ENCODE data around the gene DIRAS1. TPM values are rescaled to one million over a fixed set of nuclear protein-coding genes. Genes with fewer than 3 reads are reported as not detected.

The DIRAS1 gene
- total and polyA plus RNA-seq, 2 experiments from 2014 or later, result 2.6 to 4.9 TPM

GRCh38 chr19:2768365-2769132, 47.4 kb upstream of the DIRAS1 start:
- no peak overlapping the region for H3K4me2 ChIP-seq (ENCODE audit: unreplicated experiment)
- peaks cover 48% of the 10 kb centered on the region for H3K79me2 ChIP-seq (ENCODE audit: insufficient read depth)
- H3K9me2 ChIP-seq (ENCODE audit: insufficient read depth), result no peaks in the 10 kb centered on the region
- no peaks in the 10 kb centered on the region for H3F3A ChIP-seq (ENCODE audit: insufficient read depth)
- H3K4me1 ChIP-seq (ENCODE audit: insufficient read depth), result no peaks in the 10 kb centered on the region
- 88 to 90% methylated on average over 23 to 29 of the region's 29 CpGs for WGBS, 2 experiments (ENCODE audit: low coverage in 1 of 2, low lambda C conversion rate in 2 of 2, missing lambda C conversion rate in 2 of 2)
- no peaks in the 10 kb centered on the region for H3K9me3 ChIP-seq (ENCODE audit: low read depth)
- DNase-seq, result no peak
- no peaks in the 10 kb centered on the region for H3K27me3 ChIP-seq (replicated peaks; ENCODE audit: insufficient read depth)
- H2AFZ ChIP-seq, result no peak overlapping the region
- no peak overlapping the region for H3K9ac ChIP-seq
- in situ Hi-C loops (cut with MboI), result no loop called here
- peaks cover 4% of the 10 kb centered on the region; the same call in 1 of the 2 replicates for H3K36me3 ChIP-seq (ENCODE audit: low read depth)
- no peak for TF ChIP-seq EZH2phosphoT487 (IDR thresholded peaks at IDR 0.05; ENCODE audit: insufficient read depth, low read depth)
- no peak for TF ChIP-seq EZH2 (IDR thresholded peaks at IDR 0.05; ENCODE audit: insufficient read depth, poor library complexity, severe bottlenecking)
- H3K4me3 ChIP-seq, result no peak overlapping the region
- no peak overlapping the region for H3K27ac ChIP-seq
- H4K20me1 ChIP-seq (ENCODE audit: insufficient read depth), result no peaks in the 10 kb centered on the region

DNA sequence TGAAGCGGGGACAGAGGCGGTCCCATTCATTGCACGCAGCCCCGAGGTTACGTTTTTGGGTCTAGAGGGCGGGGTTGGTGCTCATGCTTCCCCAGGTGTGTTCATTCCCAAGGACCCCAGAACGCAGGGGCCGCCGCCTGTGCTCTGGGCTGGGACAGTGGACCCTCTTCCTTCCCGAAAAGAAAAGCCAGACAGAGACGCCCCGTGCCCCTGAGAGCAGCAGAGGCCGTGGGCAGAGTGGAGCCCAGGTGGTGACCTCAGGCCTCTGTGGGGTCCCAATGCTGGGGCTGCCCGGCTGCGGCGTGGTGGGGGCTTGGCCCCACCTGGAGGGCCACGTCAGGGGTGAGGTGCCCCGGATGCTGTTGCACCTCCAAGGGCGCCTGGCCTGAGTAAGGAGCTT, 46.5 kb upstream of the DIRAS1 start:
- H3F3A ChIP-seq (ENCODE audit: insufficient read depth), result no peaks in the 10 kb centered on the region
- WGBS, 2 experiments (ENCODE audit: low coverage in 1 of 2, low lambda C conversion rate in 2 of 2, missing lambda C conversion rate in 2 of 2), result 93 to 95% methylated on average over 19 of the region's 19 CpGs
- H3K27me3 ChIP-seq (replicated peaks; ENCODE audit: insufficient read depth), result no peaks in the 10 kb centered on the region
- TF ChIP-seq EZH2 (IDR thresholded peaks at IDR 0.05; ENCODE audit: insufficient read depth, poor library complexity, severe bottlenecking) (no peak), EZH2phosphoT487 (IDR thresholded peaks at IDR 0.05; ENCODE audit: insufficient read depth, low read depth) (no peak)
- H3K4me2 ChIP-seq (ENCODE audit: unreplicated experiment), result no peak overlapping the region
- no peaks in the 10 kb centered on the region for H3K9me2 ChIP-seq (ENCODE audit: insufficient read depth)
- no peak overlapping the region for H3K9ac ChIP-seq
- in situ Hi-C loops (cut with MboI), result no loop called here
- peaks cover 48% of the 10 kb centered on the region for H3K79me2 ChIP-seq (ENCODE audit: insufficient read depth)
- H4K20me1 ChIP-seq (ENCODE audit: insufficient read depth), result no peaks in the 10 kb centered on the region
- DNase-seq, result no peak
- H3K4me3 ChIP-seq, result no peak overlapping the region
- H3K4me1 ChIP-seq (ENCODE audit: insufficient read depth), result no peaks in the 10 kb centered on the region
- peaks cover 4% of the 10 kb centered on the region; the same call in 1 of the 2 replicates for H3K36me3 ChIP-seq (ENCODE audit: low read depth)
- no peak overlapping the region for H3K27ac ChIP-seq
- H3K9me3 ChIP-seq (ENCODE audit: low read depth), result no peaks in the 10 kb centered on the region
- H2AFZ ChIP-seq, result no peak overlapping the region

DNA sequence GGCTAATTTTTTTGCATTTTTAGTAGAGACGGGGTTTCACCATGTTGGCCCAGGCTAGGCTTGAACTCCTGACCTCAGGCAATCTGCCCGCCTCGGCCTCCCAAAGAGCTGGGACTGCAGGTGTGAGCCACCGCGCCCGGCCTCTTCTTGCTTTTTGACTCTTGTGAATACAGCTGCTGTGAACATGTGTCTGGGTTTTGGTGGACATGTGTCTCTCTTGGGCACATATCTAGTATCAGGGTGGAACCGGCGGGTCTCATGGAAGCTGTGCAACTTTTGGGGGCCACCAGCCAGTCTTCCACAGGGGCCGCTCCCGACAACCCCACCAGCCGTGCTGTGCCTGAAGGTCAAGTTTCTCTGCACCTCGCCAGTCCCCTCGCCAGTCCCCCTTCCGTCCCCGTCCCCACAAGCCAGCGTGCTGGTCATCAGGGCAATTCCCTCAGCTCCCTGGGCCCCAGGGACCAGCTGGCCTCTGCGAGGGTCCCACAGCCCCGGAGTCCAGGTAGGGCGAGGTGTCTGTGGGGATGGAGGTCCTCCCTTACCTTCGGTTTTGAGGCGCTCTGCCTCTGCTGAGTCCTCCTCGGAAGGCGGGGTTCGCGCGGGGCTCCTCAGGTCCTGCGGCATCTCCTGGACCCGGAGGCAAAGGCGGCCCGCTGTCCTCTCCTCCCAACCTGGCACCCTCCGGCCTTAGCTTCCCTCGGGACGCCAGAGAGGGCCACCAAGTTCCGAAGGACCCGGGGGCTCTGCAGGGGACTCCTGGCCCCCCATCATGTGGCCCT, 45.6 kb upstream of the DIRAS1 start:
- H3K27ac ChIP-seq, result no peak overlapping the region
- H3K36me3 ChIP-seq (ENCODE audit: low read depth), result peaks cover 4% of the 10 kb centered on the region; the same call in 1 of the 2 replicates
- no peak for DNase-seq
- H3K9me2 ChIP-seq (ENCODE audit: insufficient read depth), result no peaks in the 10 kb centered on the region
- H3K4me3 ChIP-seq, result no peak overlapping the region
- 95 to 97% methylated on average over 30 to 33 of the region's 35 CpGs for WGBS, 2 experiments (ENCODE audit: low coverage in 1 of 2, low lambda C conversion rate in 2 of 2, missing lambda C conversion rate in 2 of 2)
- no peaks in the 10 kb centered on the region for H3K4me1 ChIP-seq (ENCODE audit: insufficient read depth)
- no peaks in the 10 kb centered on the region for H4K20me1 ChIP-seq (ENCODE audit: insufficient read depth)
- H3K27me3 ChIP-seq (replicated peaks; ENCODE audit: insufficient read depth), result no peaks in the 10 kb centered on the region
- H2AFZ ChIP-seq, result no peak overlapping the region
- no peaks in the 10 kb centered on the region for H3F3A ChIP-seq (ENCODE audit: insufficient read depth)
- no peak overlapping the region for H3K9ac ChIP-seq
- TF ChIP-seq EZH2 (IDR thresholded peaks at IDR 0.05; ENCODE audit: insufficient read depth, poor library complexity, severe bottlenecking) (no peak), EZH2phosphoT487 (IDR thresholded peaks at IDR 0.05; ENCODE audit: insufficient read depth, low read depth) (no peak)
- in situ Hi-C loops (cut with MboI), result no loop called here
- H3K4me2 ChIP-seq (ENCODE audit: unreplicated experiment), result no peak overlapping the region
- peaks cover 39% of the 10 kb centered on the region for H3K79me2 ChIP-seq (ENCODE audit: insufficient read depth)
- no peaks in the 10 kb centered on the region for H3K9me3 ChIP-seq (ENCODE audit: low read depth)

- no peak overlapping the region for H3K4me2 ChIP-seq (ENCODE audit: unreplicated experiment)
- no peaks in the 10 kb centered on the region for H3K27me3 ChIP-seq (replicated peaks; ENCODE audit: insufficient read depth)
- peaks cover 4% of the 10 kb centered on the region; the same call in 1 of the 2 replicates for H3K36me3 ChIP-seq (ENCODE audit: low read depth)
- WGBS, 2 experiments (ENCODE audit: low coverage in 1 of 2, low lambda C conversion rate in 2 of 2, missing lambda C conversion rate in 2 of 2), result 88 to 93% methylated on average over 15 of the region's 15 CpGs
- H3K9me3 ChIP-seq (ENCODE audit: low read depth), result no peaks in the 10 kb centered on the region
- no peak overlapping the region for H3K9ac ChIP-seq
- H3K79me2 ChIP-seq (ENCODE audit: insufficient read depth), result peaks cover 25% of the 10 kb centered on the region
- no peaks in the 10 kb centered on the region for H3F3A ChIP-seq (ENCODE audit: insufficient read depth)
- H3K9me2 ChIP-seq (ENCODE audit: insufficient read depth), result no peaks in the 10 kb centered on the region
- no peak overlapping the region for H3K4me3 ChIP-seq
- H2AFZ ChIP-seq, result no peak overlapping the region
- H3K27ac ChIP-seq, result no peak overlapping the region
- no peak for TF ChIP-seq EZH2 (IDR thresholded peaks at IDR 0.05; ENCODE audit: insufficient read depth, poor library complexity, severe bottlenecking)
- no peak for TF ChIP-seq EZH2phosphoT487 (IDR thresholded peaks at IDR 0.05; ENCODE audit: insufficient read depth, low read depth)
- no peak for DNase-seq
- H4K20me1 ChIP-seq (ENCODE audit: insufficient read depth), result no peaks in the 10 kb centered on the region
- H3K4me1 ChIP-seq (ENCODE audit: insufficient read depth), result no peaks in the 10 kb centered on the region
- in situ Hi-C loops (cut with MboI), result no loop called here
Observed at GRCh38 chr19:2765376-2765775, 44.2 kb upstream of the DIRAS1 start.
